Stimulated activated CD8-positive, alpha-beta memory T cell treated with anti-CD3 and anti-CD28 coated beads, Interleukin-15, amount 100 ng/mL, for 48 hours (primary cell): ENCODE measurements around the gene ISOC1.

ENCODE experiments used
- DNase-seq, 2 donors: peaks; one replicate each; pipeline ENCODE4 v3.0.0-alpha.2; 2020; ENCODE audit warnings: low read depth in 2 of 2

The ISOC1 gene

DNA sequence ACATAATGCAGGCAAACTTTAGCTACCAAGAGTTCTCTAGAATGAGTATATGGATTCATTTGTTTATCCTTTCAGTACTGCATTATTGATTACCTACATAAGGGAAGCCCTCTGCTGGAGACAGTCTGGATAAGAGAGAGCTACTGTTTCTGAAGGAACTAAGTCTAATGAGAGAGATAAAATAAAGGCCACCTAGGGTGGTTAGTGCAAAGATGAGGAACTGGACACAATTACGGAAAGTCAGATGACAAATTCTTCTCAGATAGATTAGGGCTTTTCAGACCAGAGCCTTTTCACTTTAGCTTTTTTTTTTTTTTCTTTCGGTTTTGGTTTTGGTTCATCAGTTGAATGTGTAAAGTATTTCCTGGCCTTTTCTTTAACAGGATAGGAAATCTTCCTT lies 31.3 kb downstream of the ISOC1 start:
- no peak for DNase-seq

- no peak for DNase-seq
These were observed 39.0 kb downstream of the ISOC1 start for GRCh38 chr5:129133553-129133952.

DNA sequence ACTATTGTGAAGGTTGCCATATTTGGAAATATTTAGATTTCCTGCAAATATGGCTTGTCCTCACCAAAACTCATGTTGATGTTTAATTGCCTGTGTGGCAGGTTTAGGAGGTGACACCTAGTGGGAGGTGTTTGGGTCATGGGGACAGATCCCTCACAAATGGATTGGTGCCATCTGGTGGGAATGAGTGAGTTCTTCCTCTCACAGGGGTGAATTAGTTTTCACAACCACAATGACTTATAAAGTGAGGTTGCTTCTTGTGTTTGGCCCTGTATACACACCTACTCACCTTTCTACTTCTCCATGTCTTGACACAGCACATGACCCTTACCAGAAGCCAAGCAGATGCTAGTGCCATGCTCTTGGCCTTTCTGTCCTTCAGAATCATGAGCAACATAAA lies 41.1 kb downstream of the ISOC1 start:
- no peak for DNase-seq

DNA sequence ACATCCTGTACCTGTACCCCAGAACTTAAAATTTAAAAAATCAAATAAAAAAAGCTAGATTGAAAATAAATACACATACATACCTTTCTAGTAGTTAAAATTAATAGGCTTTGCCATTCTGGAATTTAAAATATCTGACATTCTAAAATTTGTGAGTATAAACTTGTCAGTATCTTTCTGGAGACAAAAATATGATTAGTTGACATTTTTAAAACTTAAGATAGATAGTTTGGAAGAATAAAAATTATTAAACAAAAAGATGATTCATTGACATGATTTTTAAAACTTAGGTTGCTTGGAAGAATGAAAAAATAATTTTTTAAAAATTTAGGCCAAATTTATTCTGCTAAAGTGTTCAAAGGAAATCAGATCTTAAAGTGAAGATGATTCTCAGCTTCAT lies 43.1 kb downstream of the ISOC1 start:
- no peak for DNase-seq

DNA sequence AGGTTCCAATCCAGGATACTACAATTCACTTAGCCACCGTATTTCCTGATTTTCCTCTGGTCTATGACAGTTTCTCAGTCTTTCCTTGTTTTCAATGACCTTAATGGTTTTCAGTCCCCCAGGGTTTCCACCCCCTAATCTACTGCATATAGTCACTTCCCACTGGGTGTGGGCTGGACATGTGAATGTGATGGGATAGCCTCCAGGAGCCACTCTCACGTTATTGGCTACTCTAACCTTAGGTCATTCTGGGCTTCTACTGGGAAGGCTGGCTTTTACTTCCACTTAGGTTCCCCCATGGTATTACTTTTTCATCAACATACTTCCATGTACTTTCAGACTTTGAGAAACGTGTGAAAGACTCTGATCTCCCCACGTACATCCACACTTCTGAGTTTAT lies 46.5 kb downstream of the ISOC1 start:
- DNase-seq, result no peak

- DNase-seq, result no peak
These were observed 47.1 kb downstream of the ISOC1 start for GRCh38 chr5:129141696-129142095.

- no peak for DNase-seq
These were observed 61.3 kb downstream of the ISOC1 start for GRCh38 chr5:129155876-129156275.

- DNase-seq, result no peak
These were observed 67.3 kb downstream of the ISOC1 start for GRCh38 chr5:129161830-129162229.
